HEK293 (cell line): ENCODE data around the gene RHBDD2.

Experiments used
- GLI4 ChIP-seq: fragments of 450-650 bp; formaldehyde crosslinking; IDR thresholded peaks from 2 replicates; pipeline ENCODE4 v1.5.1; 2016; ENCODE audit warnings: missing biosample characterization, missing genetic modification characterization
- GLIS1 ChIP-seq: fragments of 450-650 bp; formaldehyde crosslinking; IDR thresholded peaks from 2 replicates; pipeline ENCODE4 v1.5.1; 2016; ENCODE audit warnings: missing biosample characterization, missing genetic modification characterization
- GLIS2 ChIP-seq: fragments of 450-650 bp; formaldehyde crosslinking; IDR thresholded peaks from 2 replicates; pipeline ENCODE4 v1.5.1; 2016; ENCODE audit warnings: missing biosample characterization, missing genetic modification characterization
- IKZF3 ChIP-seq: fragments of 450-650 bp; IDR thresholded peaks from 2 replicates; pipeline ENCODE4 v1.5.0; 2018; ENCODE audit warnings: missing biosample characterization, mild to moderate bottlenecking, missing genetic modification characterization, moderate library complexity
- KLF1 ChIP-seq: fragments of 450-650 bp; formaldehyde crosslinking; IDR thresholded peaks from 2 replicates; pipeline ENCODE4 v1.5.1; 2016; ENCODE audit warnings: missing biosample characterization, missing genetic modification characterization
- KLF16 ChIP-seq: fragments of 450-650 bp; formaldehyde crosslinking; IDR thresholded peaks from 2 replicates; pipeline ENCODE4 v1.5.1; 2017; ENCODE audit warnings: missing biosample characterization, missing genetic modification characterization
- SETDB1 ChIP-seq: IDR thresholded peaks from one replicate; pipeline ENCODE4 v1.6.1; 2017; ENCODE audit warnings: mild to moderate bottlenecking, low read length, moderate library complexity, mixed read lengths; ENCODE audit not compliant: insufficient read length
- SP2 ChIP-seq: fragments of 450-650 bp; formaldehyde crosslinking; IDR thresholded peaks from 2 replicates; pipeline ENCODE4 v1.5.1; 2016; ENCODE audit warnings: missing biosample characterization, missing genetic modification characterization
- SP7 ChIP-seq: fragments of 450-650 bp; formaldehyde crosslinking; IDR thresholded peaks from 2 replicates; pipeline ENCODE4 v1.5.1; 2016; ENCODE audit warnings: missing biosample characterization, missing genetic modification characterization
- ZNF114 ChIP-seq: fragments of 450-650 bp; formaldehyde crosslinking; IDR thresholded peaks from 2 replicates; pipeline ENCODE4 v1.5.0; 2017; ENCODE audit warnings: missing biosample characterization, missing genetic modification characterization
- ZNF239 ChIP-seq: fragments of 450-650 bp; formaldehyde crosslinking; IDR thresholded peaks from 2 replicates; pipeline ENCODE4 v1.5.1; 2016; ENCODE audit warnings: missing biosample characterization, missing genetic modification characterization
- ZNF24 ChIP-seq: fragments of 450-650 bp; formaldehyde crosslinking; IDR thresholded peaks from 2 replicates; pipeline ENCODE4 v1.5.1; 2016; ENCODE audit warnings: missing biosample characterization, missing genetic modification characterization
- ZNF623 ChIP-seq: fragments of 450-650 bp; formaldehyde crosslinking; IDR thresholded peaks from 2 replicates; pipeline ENCODE4 v1.5.1; 2016; ENCODE audit warnings: missing biosample characterization, missing genetic modification characterization
- ZNF664 ChIP-seq: fragments of 450-650 bp; formaldehyde crosslinking; IDR thresholded peaks from 2 replicates; pipeline ENCODE4 v1.5.1; 2016; ENCODE audit warnings: missing biosample characterization, missing genetic modification characterization
- ZNF677 ChIP-seq: fragments of 450-650 bp; IDR thresholded peaks from 2 replicates; pipeline ENCODE4 v1.5.0; 2018; ENCODE audit warnings: missing biosample characterization, mild to moderate bottlenecking, missing genetic modification characterization, moderate library complexity
- ZNF791 ChIP-seq: fragments of 450-650 bp; formaldehyde crosslinking; IDR thresholded peaks from 2 replicates; pipeline ENCODE4 v1.5.1; 2016; ENCODE audit warnings: missing biosample characterization, missing genetic modification characterization
- ZSCAN23 ChIP-seq: fragments of 450-650 bp; formaldehyde crosslinking; IDR thresholded peaks from 2 replicates; pipeline ENCODE4 v1.5.1; 2016; ENCODE audit warnings: missing biosample characterization, missing genetic modification characterization
- TF ChIP-seq, protein P1 (sequence below): fragments of 450-650 bp; formaldehyde crosslinking; IDR thresholded peaks from 2 replicates; pipeline ENCODE4 v1.5.1; 2016; ENCODE audit warnings: missing biosample characterization, missing genetic modification characterization
- TF ChIP-seq, protein P2 (sequence below): fragments of 450-650 bp; formaldehyde crosslinking; IDR thresholded peaks from 2 replicates; pipeline ENCODE4 v1.5.1; 2017; ENCODE audit warnings: missing biosample characterization, missing genetic modification characterization
- TF ChIP-seq, protein P3 (sequence below): fragments of 450-650 bp; formaldehyde crosslinking; optimal IDR thresholded peaks from 2 replicates; pipeline ENCODE3; 2016; ENCODE audit warnings: missing biosample characterization, mild to moderate bottlenecking, missing genetic modification characterization
- TF ChIP-seq, protein P4 (sequence below): fragments of 450-650 bp; formaldehyde crosslinking; IDR thresholded peaks from 2 replicates; pipeline ENCODE4 v1.5.1; 2016; ENCODE audit warnings: missing biosample characterization, missing genetic modification characterization
- TF ChIP-seq, protein P5 (sequence below): fragments of 450-650 bp; formaldehyde crosslinking; IDR thresholded peaks from 2 replicates; pipeline ENCODE4 v1.5.1; 2016; ENCODE audit warnings: missing biosample characterization, missing genetic modification characterization
- TF ChIP-seq, protein P6 (sequence below): fragments of 450-650 bp; formaldehyde crosslinking; IDR thresholded peaks from 2 replicates; pipeline ENCODE4 v1.5.1; 2016; ENCODE audit warnings: missing biosample characterization, missing genetic modification characterization
- TF ChIP-seq, protein P7 (sequence below): fragments of 450-650 bp; IDR thresholded peaks from 2 replicates; pipeline ENCODE4 v1.5.1; 2018; ENCODE audit warnings: missing biosample characterization, mild to moderate bottlenecking, missing genetic modification characterization

The RHBDD2 gene

DNA sequence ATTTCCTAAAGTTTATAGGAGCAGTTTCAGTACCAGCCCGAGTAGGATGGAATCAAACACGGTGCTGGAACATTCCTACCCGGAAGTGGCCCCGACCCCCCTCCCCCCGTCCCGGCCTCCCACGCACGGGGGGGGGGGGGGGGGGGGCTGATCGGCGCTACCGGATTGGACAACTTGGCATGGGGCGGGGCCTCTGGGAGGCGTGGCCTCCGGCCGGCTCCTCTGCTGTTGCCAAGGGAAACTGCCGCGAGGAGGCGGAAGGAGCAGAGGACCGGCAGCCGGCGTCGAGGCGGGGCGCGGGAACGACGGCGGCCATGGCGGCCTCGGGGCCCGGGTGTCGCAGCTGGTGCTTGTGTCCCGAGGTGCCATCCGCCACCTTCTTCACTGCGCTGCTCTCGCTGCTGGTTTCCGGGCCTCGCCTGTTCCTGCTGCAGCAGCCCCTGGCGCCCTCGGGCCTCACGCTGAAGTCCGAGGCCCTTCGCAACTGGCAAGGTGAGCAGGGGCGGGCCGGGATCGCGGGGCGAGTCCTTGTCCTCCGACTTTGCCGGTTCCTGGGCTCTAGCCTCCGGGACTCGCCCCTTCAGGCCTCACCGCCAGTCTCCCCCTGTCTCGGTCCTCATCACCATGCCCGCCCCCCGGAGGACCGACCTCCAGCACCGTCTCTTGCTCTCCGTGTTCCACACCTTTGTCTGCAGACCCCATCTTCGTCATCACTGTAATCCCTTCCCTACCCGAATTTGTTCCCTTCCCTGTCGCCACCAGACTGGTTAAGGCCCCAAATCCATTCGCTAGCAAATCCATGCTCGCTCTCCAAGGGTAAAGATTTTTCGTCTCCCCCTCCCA, at the start of gene RHBDD2 (continued):
- TF ChIP-seq KLF1 (tag by site-specific recombination) (peak; percentile 60), ZNF791 (tag by site-specific recombination) (no peak), IKZF3 (tag by site-specific recombination) (peak; percentile 41; the same call in 1 of the 2 replicates), GLIS2 (tag by site-specific recombination) (peak; percentile 17; the same call in 1 of the 2 replicates), ZNF677 (tag by site-specific recombination) (no peak), ZNF114 (tag by site-specific recombination) (no peak), SETDB1 (no peak), ZNF239 (tag by site-specific recombination) (peak; percentile 48; the same call in 1 of the 2 replicates), ZSCAN23 (tag by site-specific recombination) (no peak), ZNF623 (tag by site-specific recombination) (0 out of 2 replicates have a peak, but pooled peaks have one; percentile 6), SP7 (peak; percentile 71), ZNF664 (tag by site-specific recombination) (no peak), GLI4 (tag by site-specific recombination) (0 out of 2 replicates have a peak, but pooled peaks have one; percentile 42), ZNF24 (no peak), KLF16 (peak; percentile 73), GLIS1 (no peak; the same call in none of the 2 replicates), SP2 (tag by site-specific recombination) (peak; percentile 62)
- TF ChIP-seq, protein P1, sequence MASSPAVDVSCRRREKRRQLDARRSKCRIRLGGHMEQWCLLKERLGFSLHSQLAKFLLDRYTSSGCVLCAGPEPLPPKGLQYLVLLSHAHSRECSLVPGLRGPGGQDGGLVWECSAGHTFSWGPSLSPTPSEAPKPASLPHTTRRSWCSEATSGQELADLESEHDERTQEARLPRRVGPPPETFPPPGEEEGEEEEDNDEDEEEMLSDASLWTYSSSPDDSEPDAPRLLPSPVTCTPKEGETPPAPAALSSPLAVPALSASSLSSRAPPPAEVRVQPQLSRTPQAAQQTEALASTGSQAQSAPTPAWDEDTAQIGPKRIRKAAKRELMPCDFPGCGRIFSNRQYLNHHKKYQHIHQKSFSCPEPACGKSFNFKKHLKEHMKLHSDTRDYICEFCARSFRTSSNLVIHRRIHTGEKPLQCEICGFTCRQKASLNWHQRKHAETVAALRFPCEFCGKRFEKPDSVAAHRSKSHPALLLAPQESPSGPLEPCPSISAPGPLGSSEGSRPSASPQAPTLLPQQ, result peak; percentile 59
- TF ChIP-seq, protein P2, sequence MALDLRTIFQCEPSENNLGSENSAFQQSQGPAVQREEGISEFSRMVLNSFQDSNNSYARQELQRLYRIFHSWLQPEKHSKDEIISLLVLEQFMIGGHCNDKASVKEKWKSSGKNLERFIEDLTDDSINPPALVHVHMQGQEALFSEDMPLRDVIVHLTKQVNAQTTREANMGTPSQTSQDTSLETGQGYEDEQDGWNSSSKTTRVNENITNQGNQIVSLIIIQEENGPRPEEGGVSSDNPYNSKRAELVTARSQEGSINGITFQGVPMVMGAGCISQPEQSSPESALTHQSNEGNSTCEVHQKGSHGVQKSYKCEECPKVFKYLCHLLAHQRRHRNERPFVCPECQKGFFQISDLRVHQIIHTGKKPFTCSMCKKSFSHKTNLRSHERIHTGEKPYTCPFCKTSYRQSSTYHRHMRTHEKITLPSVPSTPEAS, result no peak
- TF ChIP-seq, protein P3, sequence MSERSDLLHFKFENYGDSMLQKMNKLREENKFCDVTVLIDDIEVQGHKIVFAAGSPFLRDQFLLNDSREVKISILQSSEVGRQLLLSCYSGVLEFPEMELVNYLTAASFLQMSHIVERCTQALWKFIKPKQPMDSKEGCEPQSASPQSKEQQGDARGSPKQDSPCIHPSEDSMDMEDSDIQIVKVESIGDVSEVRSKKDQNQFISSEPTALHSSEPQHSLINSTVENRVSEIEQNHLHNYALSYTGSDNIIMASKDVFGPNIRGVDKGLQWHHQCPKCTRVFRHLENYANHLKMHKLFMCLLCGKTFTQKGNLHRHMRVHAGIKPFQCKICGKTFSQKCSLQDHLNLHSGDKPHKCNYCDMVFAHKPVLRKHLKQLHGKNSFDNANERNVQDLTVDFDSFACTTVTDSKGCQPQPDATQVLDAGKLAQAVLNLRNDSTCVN, result peak; percentile 76
- TF ChIP-seq, protein P4, sequence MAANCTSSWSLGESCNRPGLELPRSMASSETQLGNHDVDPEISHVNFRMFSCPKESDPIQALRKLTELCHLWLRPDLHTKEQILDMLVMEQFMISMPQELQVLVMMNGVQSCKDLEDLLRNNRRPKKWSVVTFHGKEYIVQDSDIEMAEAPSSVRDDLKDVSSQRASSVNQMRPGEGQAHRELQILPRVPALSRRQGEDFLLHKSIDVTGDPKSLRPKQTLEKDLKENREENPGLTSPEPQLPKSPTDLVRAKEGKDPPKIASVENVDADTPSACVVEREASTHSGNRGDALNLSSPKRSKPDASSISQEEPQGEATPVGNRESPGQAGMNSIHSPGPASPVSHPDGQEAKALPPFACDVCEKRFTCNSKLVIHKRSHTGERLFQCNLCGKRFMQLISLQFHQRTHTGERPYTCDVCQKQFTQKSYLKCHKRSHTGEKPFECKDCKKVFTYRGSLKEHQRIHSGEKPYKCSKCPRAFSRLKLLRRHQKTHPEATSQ (tag by site-specific recombination), result peak; percentile 59; the same call in 1 of the 2 replicates
- TF ChIP-seq, protein P5, sequence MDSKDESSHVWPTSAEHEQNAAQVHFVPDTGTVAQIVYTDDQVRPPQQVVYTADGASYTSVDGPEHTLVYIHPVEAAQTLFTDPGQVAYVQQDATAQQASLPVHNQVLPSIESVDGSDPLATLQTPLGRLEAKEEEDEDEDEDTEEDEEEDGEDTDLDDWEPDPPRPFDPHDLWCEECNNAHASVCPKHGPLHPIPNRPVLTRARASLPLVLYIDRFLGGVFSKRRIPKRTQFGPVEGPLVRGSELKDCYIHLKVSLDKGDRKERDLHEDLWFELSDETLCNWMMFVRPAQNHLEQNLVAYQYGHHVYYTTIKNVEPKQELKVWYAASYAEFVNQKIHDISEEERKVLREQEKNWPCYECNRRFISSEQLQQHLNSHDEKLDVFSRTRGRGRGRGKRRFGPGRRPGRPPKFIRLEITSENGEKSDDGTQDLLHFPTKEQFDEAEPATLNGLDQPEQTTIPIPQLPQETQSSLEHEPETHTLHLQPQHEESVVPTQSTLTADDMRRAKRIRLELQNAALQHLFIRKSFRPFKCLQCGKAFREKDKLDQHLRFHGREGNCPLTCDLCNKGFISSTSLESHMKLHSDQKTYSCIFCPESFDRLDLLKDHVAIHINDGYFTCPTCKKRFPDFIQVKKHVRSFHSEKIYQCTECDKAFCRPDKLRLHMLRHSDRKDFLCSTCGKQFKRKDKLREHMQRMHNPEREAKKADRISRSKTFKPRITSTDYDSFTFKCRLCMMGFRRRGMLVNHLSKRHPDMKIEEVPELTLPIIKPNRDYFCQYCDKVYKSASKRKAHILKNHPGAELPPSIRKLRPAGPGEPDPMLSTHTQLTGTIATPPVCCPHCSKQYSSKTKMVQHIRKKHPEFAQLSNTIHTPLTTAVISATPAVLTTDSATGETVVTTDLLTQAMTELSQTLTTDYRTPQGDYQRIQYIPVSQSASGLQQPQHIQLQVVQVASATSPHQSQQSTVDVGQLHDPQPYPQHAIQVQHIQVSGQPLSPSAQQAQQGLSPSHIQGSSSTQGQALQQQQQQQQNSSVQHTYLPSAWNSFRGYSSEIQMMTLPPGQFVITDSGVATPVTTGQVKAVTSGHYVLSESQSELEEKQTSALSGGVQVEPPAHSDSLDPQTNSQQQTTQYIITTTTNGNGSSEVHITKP (tag by site-specific recombination), result peak; percentile 86
- TF ChIP-seq, protein P6, sequence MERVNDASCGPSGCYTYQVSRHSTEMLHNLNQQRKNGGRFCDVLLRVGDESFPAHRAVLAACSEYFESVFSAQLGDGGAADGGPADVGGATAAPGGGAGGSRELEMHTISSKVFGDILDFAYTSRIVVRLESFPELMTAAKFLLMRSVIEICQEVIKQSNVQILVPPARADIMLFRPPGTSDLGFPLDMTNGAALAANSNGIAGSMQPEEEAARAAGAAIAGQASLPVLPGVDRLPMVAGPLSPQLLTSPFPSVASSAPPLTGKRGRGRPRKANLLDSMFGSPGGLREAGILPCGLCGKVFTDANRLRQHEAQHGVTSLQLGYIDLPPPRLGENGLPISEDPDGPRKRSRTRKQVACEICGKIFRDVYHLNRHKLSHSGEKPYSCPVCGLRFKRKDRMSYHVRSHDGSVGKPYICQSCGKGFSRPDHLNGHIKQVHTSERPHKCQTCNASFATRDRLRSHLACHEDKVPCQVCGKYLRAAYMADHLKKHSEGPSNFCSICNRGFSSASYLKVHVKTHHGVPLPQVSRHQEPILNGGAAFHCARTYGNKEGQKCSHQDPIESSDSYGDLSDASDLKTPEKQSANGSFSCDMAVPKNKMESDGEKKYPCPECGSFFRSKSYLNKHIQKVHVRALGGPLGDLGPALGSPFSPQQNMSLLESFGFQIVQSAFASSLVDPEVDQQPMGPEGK (tag by site-specific recombination), result peak; percentile 69
- TF ChIP-seq, protein P7, sequence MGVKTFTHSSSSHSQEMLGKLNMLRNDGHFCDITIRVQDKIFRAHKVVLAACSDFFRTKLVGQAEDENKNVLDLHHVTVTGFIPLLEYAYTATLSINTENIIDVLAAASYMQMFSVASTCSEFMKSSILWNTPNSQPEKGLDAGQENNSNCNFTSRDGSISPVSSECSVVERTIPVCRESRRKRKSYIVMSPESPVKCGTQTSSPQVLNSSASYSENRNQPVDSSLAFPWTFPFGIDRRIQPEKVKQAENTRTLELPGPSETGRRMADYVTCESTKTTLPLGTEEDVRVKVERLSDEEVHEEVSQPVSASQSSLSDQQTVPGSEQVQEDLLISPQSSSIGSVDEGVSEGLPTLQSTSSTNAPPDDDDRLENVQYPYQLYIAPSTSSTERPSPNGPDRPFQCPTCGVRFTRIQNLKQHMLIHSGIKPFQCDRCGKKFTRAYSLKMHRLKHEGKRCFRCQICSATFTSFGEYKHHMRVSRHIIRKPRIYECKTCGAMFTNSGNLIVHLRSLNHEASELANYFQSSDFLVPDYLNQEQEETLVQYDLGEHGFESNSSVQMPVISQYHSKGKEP (tag by site-specific recombination), result no peak
